ENCODE measurements around the gene HEXD. TPM values are rescaled to one million over a fixed set of nuclear protein-coding genes. Genes with fewer than 3 reads are reported as not detected.

Gene HEXD
- total and polyA plus RNA-seq, 2 donors (not counting 3 experiments of a cell fraction or from before 2014, with no cell fraction given), result 12.9 to 18.6 TPM

GRCh38 chr17:82435601-82436583 is 17.7 kb downstream of the HEXD start:
- Histone ChIP-seq H4K20me1 (replicated peaks; ENCODE audit: control insufficient read depth, extremely low read depth, insufficient read depth, low read length) (no peaks in the 10 kb centered on the region), H3K4me2 (ENCODE audit: insufficient read depth, low read length) (no peak overlapping the region), H2AFZ (ENCODE audit: low read depth, low read length) (no peak overlapping the region), H3K4me3 (replicated peaks in 1 of 3; ENCODE audit: insufficient read depth in 1 of 3, low read depth in 1 of 3, low read length in 3 of 3) (no peak overlapping the region), H3K9ac (replicated peaks; ENCODE audit: extremely low read depth, insufficient read depth, low read length) (no peak overlapping the region), H3K4me1 (ENCODE audit: control insufficient read depth, extremely low read depth, insufficient read depth, low read length) (no peaks in the 10 kb centered on the region), H3K27ac (ENCODE audit: insufficient read depth, low read depth, low read length) (no peak overlapping the region), H3K36me3 (ENCODE audit: control insufficient read depth in 2 of 2, extremely low read depth in 1 of 2, insufficient read depth in 2 of 2, low read length in 2 of 2) (no peaks in the 10 kb centered on the region), H3K27me3 (ENCODE audit: control insufficient read depth in 2 of 2, insufficient read depth in 2 of 2, low read length in 2 of 2) (no peaks in the 10 kb centered on the region), H3K9me3 (replicated peaks; ENCODE audit: control insufficient read depth, insufficient read depth, low read length) (no peaks in the 10 kb centered on the region), H3K9me1 (replicated peaks; ENCODE audit: control insufficient read depth, extremely low read depth, insufficient read depth, low read length) (no peaks in the 10 kb centered on the region), H3K79me2 (ENCODE audit: control insufficient read depth, insufficient read depth, low read length) (no peaks in the 10 kb centered on the region)
- ChIA-PET POLR2A (no interaction called here), CTCF (interaction anchor here (0.6 to 1.9 kb wide), 2 partner anchors 11 to 45 kb away, joined by 3 to 8 read pairs; no protein-coding TSS in a partner anchor)
- TF ChIP-seq GATA2 (IDR thresholded peaks at IDR 0.05; ENCODE audit: insufficient read depth, insufficient read length, low read depth, low read length) (no peak), MYC (IDR thresholded peaks at IDR 0.05; ENCODE audit: low read depth, low read length) (no peak), POLR2AphosphoS5 (IDR thresholded peaks at IDR 0.05; ENCODE audit: insufficient read depth, low read depth, low read length) (no peak)
- FAIRE-seq (no peak), DNase-seq (ENCODE audit: low read depth, low spot score) (no peak)
- no TSS peak for BruUV-seq (replicated peaks)
- intact Hi-C loops (cut with micrococcal nuclease) (no loop called here), dilution Hi-C loops (cut with MboI; ENCODE audit: extremely low pct_ligation_motif_present, low sequenced_read_pairs) (no loop called here)

- Histone ChIP-seq H3K9me3 (replicated peaks; ENCODE audit: control insufficient read depth, insufficient read depth, low read length) (no peaks in the 10 kb centered on the region), H3K27me3 (ENCODE audit: control insufficient read depth in 2 of 2, insufficient read depth in 2 of 2, low read length in 2 of 2) (no peaks in the 10 kb centered on the region), H3K9ac (replicated peaks; ENCODE audit: extremely low read depth, insufficient read depth, low read length) (no peak overlapping the region), H3K36me3 (ENCODE audit: control insufficient read depth in 2 of 2, extremely low read depth in 1 of 2, insufficient read depth in 2 of 2, low read length in 2 of 2) (no peaks in the 10 kb centered on the region), H3K4me3 (replicated peaks in 1 of 3; ENCODE audit: insufficient read depth in 1 of 3, low read depth in 1 of 3, low read length in 3 of 3) (no peak overlapping the region), H3K4me1 (ENCODE audit: control insufficient read depth, extremely low read depth, insufficient read depth, low read length) (no peaks in the 10 kb centered on the region), H3K4me2 (ENCODE audit: insufficient read depth, low read length) (no peak overlapping the region), H4K20me1 (replicated peaks; ENCODE audit: control insufficient read depth, extremely low read depth, insufficient read depth, low read length) (no peaks in the 10 kb centered on the region), H3K27ac (ENCODE audit: insufficient read depth, low read depth, low read length) (no peak overlapping the region), H3K9me1 (replicated peaks; ENCODE audit: control insufficient read depth, extremely low read depth, insufficient read depth, low read length) (no peaks in the 10 kb centered on the region), H2AFZ (ENCODE audit: low read depth, low read length) (no peak overlapping the region), H3K79me2 (ENCODE audit: control insufficient read depth, insufficient read depth, low read length) (no peaks in the 10 kb centered on the region)
- no peak for TF ChIP-seq GATA2 (IDR thresholded peaks at IDR 0.05; ENCODE audit: insufficient read depth, insufficient read length, low read depth, low read length)
- no peak for TF ChIP-seq JUN (IDR thresholded peaks at IDR 0.05; ENCODE audit: borderline replicate concordance, insufficient read depth, insufficient read length, low read depth)
- TF ChIP-seq EZH2 (IDR thresholded peaks at IDR 0.05; ENCODE audit: borderline replicate concordance, low read depth, low read length, severe bottlenecking), result no peak
- TF ChIP-seq POLR2A (IDR thresholded peaks at IDR 0.05; ENCODE audit: low read depth, low read length), result no peak
- dilution Hi-C loops (cut with MboI; ENCODE audit: extremely low pct_ligation_motif_present, low sequenced_read_pairs) (no loop called here), intact Hi-C loops (cut with micrococcal nuclease) (no loop called here)
- CTCF ChIA-PET, result interaction anchor here (1.9 kb wide), 1 partner anchor 12 kb away, joined by 8 read pairs; no protein-coding TSS in a partner anchor
- BruUV-seq (replicated peaks), result no TSS peak
- DNase-seq (ENCODE audit: low read depth, low spot score) (no peak), FAIRE-seq (no peak)
- POLR2A ChIA-PET, result no interaction called here
These were observed 18.6 kb downstream of the HEXD start for GRCh38 chr17:82436601-82437324.

Measured in endothelial cell of umbilical vein (primary cell).